ENCODE results near the gene EHMT1.

DNA sequence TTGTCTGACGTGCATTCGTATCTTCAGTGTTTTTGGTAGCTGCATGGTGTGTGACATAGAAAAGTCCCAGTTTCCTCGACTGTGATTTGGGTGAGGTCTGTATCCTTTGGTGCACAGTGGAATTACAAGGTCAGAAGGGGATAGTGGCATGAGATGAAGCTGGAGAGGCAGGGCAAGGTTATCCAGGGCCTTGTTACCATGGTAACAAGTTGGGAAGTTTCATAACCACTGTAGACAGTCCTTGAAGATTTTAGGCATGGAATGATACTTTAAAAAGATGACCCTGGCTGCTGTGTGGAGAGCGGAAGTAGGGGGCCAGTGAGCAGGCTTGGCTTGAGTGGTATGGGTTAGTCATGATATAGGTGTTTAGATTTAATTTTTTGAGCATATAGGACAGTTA, 11.9 kb downstream of the EHMT1 start:
- no peak for TF ChIP-seq SP1 (IDR thresholded peaks at IDR 0.05)
- no peak for TF ChIP-seq FOXA1 (IDR thresholded peaks at IDR 0.05)
- TF ChIP-seq, protein P1, sequence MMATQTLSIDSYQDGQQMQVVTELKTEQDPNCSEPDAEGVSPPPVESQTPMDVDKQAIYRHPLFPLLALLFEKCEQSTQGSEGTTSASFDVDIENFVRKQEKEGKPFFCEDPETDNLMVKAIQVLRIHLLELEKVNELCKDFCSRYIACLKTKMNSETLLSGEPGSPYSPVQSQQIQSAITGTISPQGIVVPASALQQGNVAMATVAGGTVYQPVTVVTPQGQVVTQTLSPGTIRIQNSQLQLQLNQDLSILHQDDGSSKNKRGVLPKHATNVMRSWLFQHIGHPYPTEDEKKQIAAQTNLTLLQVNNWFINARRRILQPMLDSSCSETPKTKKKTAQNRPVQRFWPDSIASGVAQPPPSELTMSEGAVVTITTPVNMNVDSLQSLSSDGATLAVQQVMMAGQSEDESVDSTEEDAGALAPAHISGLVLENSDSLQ (IDR thresholded peaks at IDR 0.05): no peak
- no peak for TF ChIP-seq HDGF (IDR thresholded peaks at IDR 0.05; ENCODE audit: borderline replicate concordance)
- no peak for TF ChIP-seq LEF1 (IDR thresholded peaks at IDR 0.05; ENCODE audit: borderline replicate concordance)
- no peak for TF ChIP-seq TARDBP (IDR thresholded peaks at IDR 0.05)
- TF ChIP-seq L3MBTL2 (conservative IDR thresholded peaks at IDR 0.05): no peak
- TF ChIP-seq SUZ12 (IDR thresholded peaks at IDR 0.05): no peak
- TF ChIP-seq ELF4 (IDR thresholded peaks at IDR 0.05): no peak
- TF ChIP-seq FOXM1 (IDR thresholded peaks at IDR 0.05; ENCODE audit: borderline replicate concordance): no peak
- TF ChIP-seq ZNF384 (IDR thresholded peaks at IDR 0.05): no peak
- no peak for TF ChIP-seq NFRKB (IDR thresholded peaks at IDR 0.05)
- TF ChIP-seq ARNT (IDR thresholded peaks at IDR 0.05): no peak

All from HEK293T (cell line).